GM12878 (cell line): ENCODE data around the gene ZNF428. TPM values are rescaled to one million over a fixed set of nuclear protein-coding genes. Genes with fewer than 3 reads are reported as not detected.
A peak's percentile ranks its signal among the peaks of the same experiment; 100 is the strongest.

Source experiments
- ATAC-seq: fragments of 200-7000 bp; cut with Tn5 transposase; 3 replicates; pipeline ENCODE4 v1.9.1; 2020; ENCODE audit warnings: mild to moderate bottlenecking, moderate library complexity
- BruUV-seq: library from RNA; stranded (reverse); fragments of 400-500 nt; replicated peaks from 2 replicates; lab custom pipeline; 2021; lab: Mats Ljungman, UMichigan
- CTCF ChIA-PET: fragments of 300-600 bp; sonication (Branson Sonifier 250); formaldehyde crosslinking; extraction: SDS; loops from one replicate; lab custom pipeline; 2021; ENCODE audit warnings: inconsistent platforms; lab: Yijun Ruan, JAX
- POLR2A ChIA-PET: fragments of 350-600 bp; formaldehyde crosslinking; extraction: SDS; loops from one replicate; lab custom pipeline; 2021; ENCODE audit warnings: inconsistent platforms; lab: Charles Lee
- RAD21 ChIA-PET: fragments of 300-600 bp; sonication (Branson Sonifier 250); formaldehyde crosslinking; loops from one replicate; lab custom pipeline; 2023; ENCODE audit warnings: antibody characterized with exemption; ENCODE audit not compliant: unreplicated experiment; lab: Charles Lee
- SMC1A ChIA-PET: fragments of 300-600 bp; sonication (Branson Sonifier 250); formaldehyde crosslinking; loops from one replicate; lab custom pipeline; 2023; ENCODE audit not compliant: unreplicated experiment, uncharacterized antibody; lab: Charles Lee
- DNase-seq: peaks from one replicate; pipeline ENCODE4 v3.0.0-alpha.2; 2011; ENCODE audit warnings: low read depth, low spot score
- FAIRE-seq: peaks from 3 replicates; lab custom pipeline; 2011; peaks lifted over from hg19 to GRCh38; lab: Jason Lieb, UNC
- H2AFZ ChIP-seq: 2 replicates; pipeline ENCODE4 v1.6.0; 2011; ENCODE audit warnings: low read depth, low read length, control low read depth; ENCODE audit not compliant: control insufficient read depth
- H3K27ac ChIP-seq: 2 replicates; pipeline ENCODE4 v1.5.1; 2011; ENCODE audit warnings: control low read depth; ENCODE audit not compliant: control insufficient read depth, insufficient read depth
- H3K27me3 ChIP-seq, 2 experiments: replicated peaks in 1 of 2; 2 replicates each; pipeline versions ENCODE4 v1.6.0 to v1.6.1; 2011; ENCODE audit warnings: low read length in 1 of 2; ENCODE audit not compliant: control insufficient read depth in 2 of 2, insufficient read depth in 2 of 2
- H3K36me3 ChIP-seq, 2 experiments: 2 replicates each; pipeline ENCODE4 v1.5.1; 2011; ENCODE audit warnings: low read length in 1 of 2; ENCODE audit not compliant: control insufficient read depth in 2 of 2, insufficient read depth in 2 of 2
- H3K4me1 ChIP-seq: 2 replicates; pipeline ENCODE4 v1.6.1; 2011; ENCODE audit warnings: mild to moderate bottlenecking, low read length, moderate library complexity, mixed read lengths; ENCODE audit not compliant: control insufficient read depth, insufficient read depth
- H3K4me2 ChIP-seq: 2 replicates; pipeline ENCODE4 v1.6.0; 2011; ENCODE audit warnings: control low read depth; ENCODE audit not compliant: control insufficient read depth, insufficient read depth
- H3K4me3 ChIP-seq: fragments of 200-600 bp; sonication (generic); 2 replicates; pipeline ENCODE4 v1.5.1; 2016
- H3K79me2 ChIP-seq: 2 replicates; pipeline ENCODE4 v1.6.0; 2011; ENCODE audit warnings: low read length; ENCODE audit not compliant: control insufficient read depth, insufficient read depth
- H3K9ac ChIP-seq: 2 replicates; pipeline ENCODE4 v1.8.0; 2011; ENCODE audit warnings: low read length, control low read depth, mixed read lengths; ENCODE audit not compliant: control insufficient read depth, insufficient read depth
- H3K9me3 ChIP-seq: replicated peaks from 3 replicates; pipeline ENCODE4 v1.5.1; 2011; ENCODE audit warnings: mild to moderate bottlenecking, low read length; ENCODE audit not compliant: control insufficient read depth, insufficient read depth
- H4K20me1 ChIP-seq: 2 replicates; pipeline ENCODE4 v1.6.0; 2011; ENCODE audit not compliant: control insufficient read depth, insufficient read depth
- ASH2L ChIP-seq: fragments of 300-600, 200-600 bp; sonication (generic); IDR thresholded peaks from 2 replicates; pipeline ENCODE4 v1.6.1; 2017; ENCODE audit warnings: low read depth, mild to moderate bottlenecking, borderline replicate concordance
- ATF3 ChIP-seq: IDR thresholded peaks from 2 replicates; pipeline ENCODE4 v1.6.1; 2011; ENCODE audit warnings: low read depth, mild to moderate bottlenecking, low read length, moderate library complexity, borderline replicate concordance; ENCODE audit errors: extremely low read depth
- BCLAF1 ChIP-seq: fragments of 450-650 bp; IDR thresholded peaks from 2 replicates; pipeline ENCODE4 v1.6.1; 2017; ENCODE audit warnings: antibody characterized with exemption, mild to moderate bottlenecking, moderate library complexity
- CBX5 ChIP-seq: sonication (generic); IDR thresholded peaks from 2 replicates; pipeline ENCODE4 v1.6.1; 2016; ENCODE audit warnings: low read depth, moderate library complexity, mild to moderate bottlenecking, inconsistent platforms
- CHD2 ChIP-seq: IDR thresholded peaks from 2 replicates; pipeline ENCODE4 v1.6.1; 2011; ENCODE audit warnings: low read depth, low read length, improper control_type of control experiment, borderline replicate concordance
- GATAD2B ChIP-seq: fragments of 450-650 bp; conservative IDR thresholded peaks from 2 replicates; pipeline ENCODE4 v1.6.1; 2017; ENCODE audit warnings: low read depth, mild to moderate bottlenecking, moderate library complexity
- IRF5 ChIP-seq: fragments of 450-650 bp; IDR thresholded peaks from 2 replicates; pipeline ENCODE4 v1.6.1; 2017; ENCODE audit warnings: borderline replicate concordance
- MEF2B ChIP-seq: fragments of 450-650 bp; IDR thresholded peaks from 2 replicates; pipeline ENCODE4 v1.6.1; 2018; ENCODE audit warnings: mild to moderate bottlenecking, moderate library complexity; ENCODE audit not compliant: partially characterized antibody, poor library complexity, severe bottlenecking
- MYC ChIP-seq: IDR thresholded peaks from 2 replicates; pipeline ENCODE4 v1.6.1; 2011; ENCODE audit warnings: mild to moderate bottlenecking, low read length, moderate library complexity, inconsistent platforms; ENCODE audit not compliant: insufficient read depth, insufficient replicate concordance, insufficient read length, severe bottlenecking
- NBN ChIP-seq: fragments of 450-650 bp; IDR thresholded peaks from 2 replicates; pipeline ENCODE4 v1.6.1; 2016
- RB1 ChIP-seq: fragments of 450-650 bp; formaldehyde crosslinking; IDR thresholded peaks from 2 replicates; pipeline ENCODE4 v1.6.1; 2017; ENCODE audit warnings: mild to moderate bottlenecking, borderline replicate concordance
- RELA ChIP-seq: fragments of 450-650 bp; IDR thresholded peaks from 2 replicates; pipeline ENCODE4 v1.8.0; 2014; ENCODE audit warnings: borderline replicate concordance; ENCODE audit not compliant: partially characterized antibody
- TBL1XR1 ChIP-seq: IDR thresholded peaks from 2 replicates; pipeline ENCODE4 v1.6.1; 2012; ENCODE audit warnings: low read depth, low read length, improper control_type of control experiment
- TCF7 ChIP-seq: IDR thresholded peaks from 2 replicates; pipeline ENCODE4 v1.6.1; 2014; ENCODE audit warnings: antibody characterized with exemption, borderline replicate concordance
- YY1 ChIP-seq: IDR thresholded peaks from 2 replicates; pipeline ENCODE4 v1.6.1; 2011; ENCODE audit warnings: low read depth, mild to moderate bottlenecking, low read length
- ZNF24 ChIP-seq: fragments of 450-650 bp; IDR thresholded peaks from 2 replicates; pipeline ENCODE4 v1.6.1; 2017; ENCODE audit warnings: antibody characterized with exemption, mild to moderate bottlenecking
- WGBS: methylation state at CpG from one replicate; pipeline ENCODE4 v1.1.6; 2016; ENCODE audit warnings: low lambda C conversion rate; ENCODE audit not compliant: insufficient replicate concordance, insufficient coverage; ENCODE audit errors: missing lambda C conversion rate; 5-methylcytosine and 5-hydroxymethylcytosine counted together
- in situ Hi-C: fragments of 300-500 bp; cut with MboI; formaldehyde crosslinking; loops from 9 replicates; pipeline ENCODE4 v1.14.3; 2018; ENCODE audit warnings: mixed read lengths
- intact Hi-C: fragments of 100-400 bp; cut with micrococcal nuclease; formaldehyde crosslinking; loops from one replicate; pipeline ENCODE4 v1.14.2; 2022; ENCODE audit not compliant: unreplicated experiment
- polyA plus RNA-seq, 11 experiments: library from polyadenylated mRNA; depleted of rRNA in 4 of 11; unstranded in 6 of 11; stranded (reverse) in 5 of 11; fragments of >200 nt; fragmentation: Nextera tagmentation in 4 of 11; fragmentation: Illumina TruSeq in 1 of 11; extraction: Ambion mirVana in 4 of 11; extraction: Trizol in 1 of 11; gene quantifications; 1 replicate in 1 of 11; 2 replicates in 10 of 11; pipeline versions ENCODE4 v1.2.1 to v1.2.3, GENCODE V29; 2011 to 2016; ENCODE audit warnings: inconsistent platforms in 2 of 11, missing spikeins in 2 of 11, low read depth in 1 of 11
- total RNA-seq, 4 experiments: library from RNA; depleted of rRNA in 3 of 4; stranded (reverse); fragments of >200 nt in 3 of 4; fragmentation: Illumina TruSeq in 1 of 4; extraction: Trizol in 1 of 4; gene quantifications; 2 replicates each; pipeline versions ENCODE4 v1.2.1 to v1.2.3, GENCODE V29; 2013 to 2021

Gene ZNF428
- total and polyA plus RNA-seq, 10 of the 15 experiments (the other 5 are each of a cell fraction or from before 2014, with no cell fraction given) = 0.27 to 57.8 (median 20.4) TPM

DNA sequence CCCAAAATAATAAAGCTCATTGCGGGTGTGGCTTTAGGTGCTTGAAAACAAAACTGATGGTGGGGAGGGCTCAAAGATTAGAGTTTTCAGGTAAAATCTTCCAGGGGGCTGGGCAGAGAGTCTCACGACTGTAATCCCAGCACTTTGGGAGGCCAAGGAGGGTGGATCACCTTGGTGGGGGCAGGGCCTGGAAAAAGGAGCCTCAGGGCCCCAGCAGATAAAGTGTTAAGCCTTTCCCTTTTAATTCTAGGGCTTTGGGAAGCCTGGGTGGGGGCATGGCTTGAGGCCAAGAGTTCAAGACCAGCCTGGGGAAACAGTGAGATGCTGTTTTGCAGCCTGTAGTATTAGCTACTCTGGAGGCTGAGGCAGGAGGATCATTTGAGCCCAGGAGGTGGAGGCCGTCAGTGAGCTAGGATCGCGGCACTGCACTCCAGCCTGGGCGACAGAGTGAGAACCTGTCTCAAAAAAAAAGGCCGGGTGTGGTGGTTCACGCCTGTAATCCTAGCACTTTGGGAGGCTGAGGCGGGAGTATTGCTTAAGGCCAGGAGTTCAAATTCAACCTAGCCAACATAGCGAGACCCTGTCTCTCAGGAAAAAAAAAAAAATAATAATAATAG, 25.2 kb downstream of the ZNF428 start:
- 82% methylated on average over 10 of the region's 10 CpGs for WGBS
- ATAC-seq (no peak), DNase-seq (no peak), FAIRE-seq (no peak)
- intact Hi-C loops = loop anchor here (1.0 to 2.0 kb wide), 3 partner anchors 39 to 187 kb away; partner anchors contain the start of gene KCNN4
- H3K4me2 ChIP-seq = no peak overlapping the region; the same call in 1 of the 2 replicates
- SMC1A ChIA-PET = interaction anchor here (0.5 to 5.4 kb wide), 23 partner anchors 11 to 449 kb away, joined by 3 to 59 read pairs (median 5); partner anchors contain the start of genes PHLDB3, PINLYP, XRCC1 and ZNF575
- H4K20me1 ChIP-seq = no peaks in the 10 kb centered on the region
- no peaks in the 10 kb centered on the region for H3K27me3 ChIP-seq
- in situ Hi-C loops = no loop called here
- BruUV-seq = no TSS peak
- peaks cover 37% of the 10 kb centered on the region for H3K79me2 ChIP-seq
- H3K4me1 ChIP-seq = peaks cover 7% of the 10 kb centered on the region; the same call in 1 of the 2 replicates
- POLR2A ChIA-PET = interaction anchor here (0.5 to 3.7 kb wide), 7 partner anchors 10 to 162 kb away, joined by 3 to 22 read pairs (median 3); partner anchors contain the start of genes PINLYP, XRCC1 and ZNF575
- no peak overlapping the region for H2AFZ ChIP-seq
- peak overlapping the region; percentile 91 for H3K9ac ChIP-seq
- peak overlapping the region; percentile 32; the same call in 1 of the 2 replicates for H3K4me3 ChIP-seq
- CTCF ChIA-PET = interaction anchor here (0.5 to 6.6 kb wide), 36 partner anchors 8 to 618 kb away, joined by 3 to 169 read pairs (median 5); partner anchors contain the start of genes ETHE1, PINLYP, SMG9 and XRCC1
- no peaks in the 10 kb centered on the region for H3K9me3 ChIP-seq
- H3K27ac ChIP-seq = no peak overlapping the region
- peaks cover 5 to 11% of the 10 kb centered on the region in 2 experiments; a peak in 3 of 4 replicates for H3K36me3 ChIP-seq
- RAD21 ChIA-PET = interaction anchor here (0.7 to 4.8 kb wide), 21 partner anchors 10 to 215 kb away, joined by 3 to 92 read pairs (median 9); partner anchors contain the start of genes ETHE1, PINLYP, XRCC1 and ZNF575
- TF ChIP-seq MYC = no peak
- TF ChIP-seq ASH2L = no peak
- no peak for TF ChIP-seq ZNF24
- no peak for TF ChIP-seq TBL1XR1
- TF ChIP-seq TCF7 = no peak
- TF ChIP-seq NBN = no peak
- TF ChIP-seq ATF3 = no peak
- TF ChIP-seq IRF5 = no peak
- no peak for TF ChIP-seq BCLAF1
- no peak for TF ChIP-seq CBX5
- TF ChIP-seq RELA = no peak
- no peak for TF ChIP-seq MEF2B
- TF ChIP-seq YY1 = no peak
- TF ChIP-seq GATAD2B = no peak
- no peak for TF ChIP-seq RB1
- no peak for TF ChIP-seq CHD2
